ENCODE measurements around the gene ERCC6.

DNA sequence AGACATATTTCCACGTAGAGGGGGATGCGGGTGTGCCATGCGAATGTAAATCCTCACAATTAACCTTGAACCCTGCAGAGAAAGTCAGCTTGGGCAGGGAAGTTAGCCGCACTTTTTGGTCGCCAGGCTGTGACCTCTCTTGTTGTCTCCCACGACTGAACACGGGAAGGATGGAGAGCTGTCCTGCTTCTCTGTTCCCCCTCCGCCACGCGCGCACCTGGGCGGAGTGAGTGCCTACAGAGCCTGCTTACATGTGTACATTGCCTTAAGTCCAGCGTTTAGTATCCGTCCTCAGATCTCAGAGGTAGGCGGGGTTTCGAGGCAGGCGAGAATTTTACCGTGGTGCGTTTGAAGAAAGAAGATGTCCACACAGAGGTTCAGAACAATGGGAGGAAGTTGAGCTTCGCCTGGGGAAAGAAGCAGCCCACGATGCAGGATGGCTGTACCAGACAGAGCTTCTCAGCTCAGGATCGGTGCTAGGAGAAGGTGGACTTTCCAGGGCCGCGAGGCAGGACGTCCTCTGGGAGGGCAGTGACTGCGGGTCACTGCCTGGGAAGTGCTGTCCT lies 482 bp upstream of the ERCC6 start:
- TF ChIP-seq EZH2 (IDR thresholded peaks at IDR 0.05; ENCODE audit: insufficient read depth, poor library complexity, severe bottlenecking) (no peak), EZH2phosphoT487 (IDR thresholded peaks at IDR 0.05; ENCODE audit: insufficient read depth, low read depth) (no peak)

Data from GM23248 (cell line).